ENCODE data around the gene TLK1.
"Not testable (repeated sequence)": the region's sequence is repeated elsewhere in the genome, so short reads cannot be mapped to it uniquely, and the experiment has no call there.

The TLK1 gene

DNA sequence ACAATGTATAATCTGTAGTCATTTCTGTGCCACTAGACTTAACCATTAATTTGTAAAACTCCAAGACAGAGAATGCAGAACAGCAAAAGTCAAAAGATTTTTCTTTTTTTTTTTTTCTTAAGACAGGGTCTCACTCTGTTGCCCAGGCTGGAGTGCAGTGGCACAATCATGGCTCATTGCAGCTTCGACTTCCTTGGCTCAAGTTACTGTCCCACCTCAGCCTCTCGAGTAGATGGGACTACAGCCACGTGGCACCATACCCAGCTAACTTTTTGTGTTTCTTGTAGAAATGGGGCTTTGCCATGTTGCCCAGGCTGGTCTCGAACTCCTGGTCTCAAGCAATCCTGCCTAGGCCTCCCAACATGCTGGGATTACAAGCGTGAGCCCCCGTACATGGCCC, 80.1 kb downstream of the TLK1 start:
- no peak for DNase-seq

GRCh38 chr2:171076422-171076821, 84.3 kb downstream of the TLK1 start:
- DNase-seq, result not testable (repeated sequence)

DNA sequence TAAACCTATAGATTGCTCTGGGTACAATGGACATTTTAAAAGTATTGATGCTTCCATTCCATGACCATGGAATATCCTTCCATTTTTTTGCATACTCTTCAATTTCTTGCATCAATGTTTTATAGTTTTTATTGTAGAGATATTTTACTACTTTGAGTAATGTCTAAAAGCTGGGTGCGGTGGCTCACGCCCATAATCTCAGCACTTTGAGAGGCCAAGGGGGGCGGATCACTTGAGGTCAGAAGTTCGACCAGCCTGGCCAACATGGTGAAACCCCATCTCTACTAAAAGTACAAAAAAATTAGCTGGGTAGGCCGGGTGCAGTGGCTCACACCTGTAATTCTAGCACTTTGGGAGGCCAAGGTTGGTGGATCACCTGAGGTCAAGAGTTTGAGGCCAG, 88.5 kb downstream of the TLK1 start:
- DNase-seq, result no peak

DNA sequence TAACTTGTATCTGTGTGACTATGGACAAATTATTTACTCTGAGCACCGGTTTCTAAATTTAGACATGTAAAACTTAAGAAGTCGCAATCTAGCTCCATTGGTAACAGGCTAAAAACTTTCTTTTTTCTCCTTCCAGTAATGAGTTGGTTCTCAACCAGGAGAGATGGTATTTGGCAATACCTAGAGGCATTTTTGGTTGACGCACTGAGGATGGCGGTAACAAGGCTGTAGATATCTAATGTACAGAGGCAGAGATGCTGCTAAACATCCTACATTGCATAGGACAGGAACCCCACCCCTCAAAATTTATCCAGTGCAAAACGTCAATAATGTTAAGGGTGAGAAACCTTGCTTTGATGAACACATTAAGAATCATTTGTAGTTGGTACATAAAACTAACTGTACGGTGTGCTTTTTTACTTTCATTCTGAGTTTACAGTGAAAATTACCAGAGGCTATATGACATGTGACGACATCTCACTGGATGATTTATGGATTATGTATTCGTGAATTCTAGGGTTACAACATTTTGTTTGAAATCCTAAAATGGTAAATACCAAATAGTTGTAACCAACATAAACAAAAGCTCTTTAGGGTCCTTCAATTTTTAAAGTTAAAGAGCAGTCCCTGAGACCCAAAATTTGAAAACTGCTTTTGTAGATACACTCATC, 91.3 kb downstream of the TLK1 start:
- DNase-seq, result no peak

- DNase-seq, result no peak
Measured at GRCh38 chr2:171066110-171066509, 94.6 kb downstream of the TLK1 start.

DNA sequence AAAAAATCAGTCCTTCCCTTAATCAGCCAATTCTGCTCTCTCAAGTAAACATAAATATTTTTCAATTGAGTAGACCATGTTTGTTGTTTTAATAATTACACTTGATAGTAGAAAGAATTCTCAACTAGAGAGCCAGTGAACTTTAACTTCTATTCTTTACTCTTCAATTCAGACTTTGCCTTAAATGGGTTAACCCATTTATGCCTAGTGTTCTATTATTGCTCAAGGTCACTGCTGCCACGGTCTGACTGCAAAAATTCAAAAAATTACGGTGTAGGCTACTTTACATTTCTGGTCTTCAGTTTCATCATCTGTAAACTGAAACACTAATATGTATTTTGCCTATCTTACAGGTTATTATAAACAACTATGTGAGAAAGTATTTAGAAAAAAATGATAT, 103.1 kb downstream of the TLK1 start:
- DNase-seq, result no peak

GRCh38 chr2:171056307-171056706, 104.4 kb downstream of the TLK1 start:
- no peak for DNase-seq

- no peak for DNase-seq
Measured at GRCh38 chr2:171049691-171050090, 111.0 kb downstream of the TLK1 start.

DNA sequence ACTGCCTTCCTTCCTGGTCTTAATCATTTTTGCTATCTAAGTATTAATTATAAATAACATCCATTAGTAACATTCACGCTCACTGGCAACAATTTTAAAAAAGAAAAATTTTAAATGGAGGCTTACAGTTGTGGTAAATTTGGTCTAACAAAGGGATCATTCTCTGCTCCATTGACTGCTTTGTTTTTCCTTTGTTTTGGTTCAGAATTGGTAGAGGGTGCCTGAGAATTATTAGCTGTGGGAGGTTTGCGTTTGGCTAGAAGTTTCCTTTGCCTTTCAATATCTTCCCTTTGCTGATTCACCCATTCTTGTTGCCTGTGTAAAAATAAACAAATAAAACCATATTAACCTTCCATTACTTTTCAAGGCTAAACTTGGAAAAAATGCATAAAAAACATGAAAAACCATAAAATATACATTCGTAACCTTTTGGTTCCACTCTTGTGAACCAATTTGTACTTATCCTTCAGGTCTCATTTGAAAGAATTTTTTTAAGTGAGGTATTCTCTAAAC, 114.6 kb downstream of the TLK1 start:
- DNase-seq, result no peak

DNA sequence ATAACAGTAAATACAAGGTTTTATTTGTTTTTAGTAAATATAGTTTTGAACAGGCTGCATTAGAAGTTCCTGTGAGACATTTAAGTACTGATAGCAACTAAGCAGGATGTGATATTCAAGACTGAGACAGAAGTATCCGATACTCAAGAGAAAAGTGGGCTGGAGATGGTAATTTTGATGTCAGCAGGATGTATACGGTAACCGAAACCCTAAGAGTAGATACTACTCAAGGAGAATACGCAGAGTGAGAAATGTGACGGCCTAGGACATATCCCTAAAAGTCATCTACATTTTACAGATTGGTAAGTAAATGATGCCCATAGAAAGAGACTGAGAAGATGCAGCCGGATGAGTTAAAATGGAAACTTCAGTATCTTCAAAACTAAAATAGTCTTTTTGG, 116.3 kb downstream of the TLK1 start:
- no peak for DNase-seq

GRCh38 chr2:171042253-171042969, 118.3 kb downstream of the TLK1 start:
- DNase-seq, result no peak

DNA sequence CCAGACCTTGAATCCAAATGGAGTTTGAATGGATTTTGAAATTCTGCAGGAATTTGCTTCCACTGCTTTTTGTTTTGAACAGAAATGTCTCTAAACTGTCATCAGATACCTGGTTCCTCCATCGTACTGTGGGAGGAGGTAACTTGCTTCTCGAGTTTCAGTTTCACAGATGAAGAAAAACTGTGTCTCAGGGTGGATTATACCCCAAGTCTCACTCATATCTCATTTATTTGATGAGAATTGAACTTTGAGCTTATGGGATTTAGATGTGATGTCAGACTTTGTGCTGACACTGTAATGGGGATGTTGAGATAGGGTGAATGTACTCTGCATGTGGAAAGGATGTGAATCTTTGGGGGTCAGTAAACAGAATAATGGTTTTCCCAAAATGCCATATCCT, 124.2 kb downstream of the TLK1 start:
- no peak for DNase-seq

GRCh38 chr2:171034315-171034714, 126.4 kb downstream of the TLK1 start:
- no peak for DNase-seq

- no peak for DNase-seq
Measured at GRCh38 chr2:171025214-171025613, 135.5 kb downstream of the TLK1 start.

- no peak for DNase-seq
Measured at GRCh38 chr2:171018522-171018921, 142.2 kb downstream of the TLK1 start.

GRCh38 chr2:171016125-171016524, 144.6 kb downstream of the TLK1 start:
- DNase-seq, result no peak

- DNase-seq, result no peak
Measured at GRCh38 chr2:171013851-171014250, 146.8 kb downstream of the TLK1 start.

DNA sequence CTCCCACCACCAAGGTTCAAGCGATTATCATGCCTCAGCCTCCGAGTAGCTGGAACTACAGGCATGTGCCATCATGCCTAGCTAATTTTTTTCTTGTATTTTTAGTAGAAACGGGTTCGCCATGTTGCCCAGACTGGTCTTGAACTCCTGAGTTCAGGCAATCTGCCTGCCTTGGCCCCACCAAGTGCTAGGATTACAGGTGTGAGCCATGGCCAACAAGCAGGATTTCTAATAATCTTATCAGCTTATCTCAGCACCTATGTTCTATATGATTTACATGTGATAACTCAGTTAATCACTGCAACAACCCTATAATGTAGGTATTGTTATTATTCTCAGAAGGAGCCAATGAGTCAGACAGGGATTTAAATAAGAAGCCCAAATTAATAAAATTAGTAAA, 151.3 kb downstream of the TLK1 start:
- DNase-seq, result no peak

- no peak for DNase-seq
Measured at GRCh38 chr2:171008550-171009205, 152.0 kb downstream of the TLK1 start.

GRCh38 chr2:171004833-171005232, 155.9 kb downstream of the TLK1 start:
- no peak for DNase-seq

DNA sequence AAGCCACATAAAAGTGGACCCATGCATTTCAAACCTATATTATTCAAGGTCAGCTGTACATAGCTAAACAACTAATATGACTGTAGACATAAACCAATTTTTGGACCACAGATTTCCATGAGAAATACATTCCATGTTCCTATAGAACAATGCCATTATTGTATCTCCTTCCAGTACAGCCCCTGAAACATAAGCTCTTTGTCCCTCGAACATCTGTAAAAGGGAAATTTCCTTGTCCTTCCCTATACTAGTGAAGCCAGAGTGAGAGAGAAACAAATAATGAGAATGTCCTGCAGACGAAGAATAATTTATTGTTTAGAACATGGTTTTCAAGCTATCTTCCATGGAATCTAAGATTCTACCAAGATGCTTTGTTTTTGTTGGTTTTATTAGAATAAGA, 156.3 kb downstream of the TLK1 start:
- no peak for DNase-seq

DNA sequence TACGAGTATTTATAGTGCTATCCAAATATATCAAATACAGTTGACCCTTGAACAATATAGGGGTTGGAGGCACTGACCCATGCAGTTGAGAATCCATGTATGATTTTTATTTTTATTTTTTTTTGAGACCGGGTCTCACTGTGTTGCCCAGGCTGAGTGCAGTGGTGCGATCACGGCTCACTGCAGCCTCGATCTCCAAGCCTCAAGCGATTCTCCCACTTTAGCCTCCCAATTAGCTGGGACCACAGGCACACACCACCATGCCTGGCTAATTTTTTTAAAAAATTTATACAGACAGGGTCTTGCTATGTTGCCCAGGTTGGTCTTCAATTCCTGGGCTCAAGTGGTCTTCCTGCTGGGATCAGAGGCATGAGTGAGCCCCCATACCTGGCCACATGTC, 161.0 kb downstream of the TLK1 start:
- DNase-seq, result no peak

DNA sequence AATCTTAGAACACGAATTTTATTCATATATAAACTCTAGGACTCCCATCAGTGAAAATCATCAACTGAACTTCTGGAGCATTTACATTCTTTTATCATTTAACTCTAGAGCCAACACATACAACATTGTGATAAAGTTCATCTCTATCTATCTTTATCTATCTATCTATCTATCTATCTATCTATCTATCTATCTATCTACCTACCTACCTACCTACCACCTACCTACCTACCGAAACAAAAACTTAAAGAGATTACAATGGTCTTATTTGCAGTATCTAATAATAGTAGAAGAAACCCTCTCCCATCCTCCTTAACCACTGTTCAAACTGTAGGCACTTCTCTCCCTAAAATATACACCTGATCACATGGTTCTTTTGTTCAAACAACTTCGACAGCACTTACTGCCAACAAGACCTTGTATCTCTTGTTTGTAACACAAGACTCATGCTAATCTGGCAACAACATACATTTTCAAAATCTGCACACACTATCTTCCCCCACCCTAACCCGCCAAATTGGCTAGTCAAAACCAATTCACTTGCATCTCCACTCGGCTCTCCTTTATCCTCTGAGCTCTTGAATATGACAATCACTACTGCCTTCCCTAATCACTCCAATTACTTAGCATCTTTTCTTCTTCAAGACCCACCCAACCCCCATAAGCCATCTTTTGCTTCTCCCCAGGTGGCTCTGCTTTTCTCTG, 162.6 kb downstream of the TLK1 start:
- DNase-seq, result no peak

Measured in cerebellar nuclear complex (tissue), 1 donor.